CD4-positive, alpha-beta T cell treated with Interferon alpha-2 for 1 hour (primary cell): ENCODE results near the gene SKA3.
"Not testable (repeated sequence)": the region's sequence is repeated elsewhere in the genome, so short reads cannot be mapped to it uniquely, and the experiment has no call there.

Experiments
- DNase-seq, 2 donors: peaks; one replicate each; pipeline ENCODE4 v3.0.0-alpha.2; 2020 to 2022

Gene SKA3

DNA sequence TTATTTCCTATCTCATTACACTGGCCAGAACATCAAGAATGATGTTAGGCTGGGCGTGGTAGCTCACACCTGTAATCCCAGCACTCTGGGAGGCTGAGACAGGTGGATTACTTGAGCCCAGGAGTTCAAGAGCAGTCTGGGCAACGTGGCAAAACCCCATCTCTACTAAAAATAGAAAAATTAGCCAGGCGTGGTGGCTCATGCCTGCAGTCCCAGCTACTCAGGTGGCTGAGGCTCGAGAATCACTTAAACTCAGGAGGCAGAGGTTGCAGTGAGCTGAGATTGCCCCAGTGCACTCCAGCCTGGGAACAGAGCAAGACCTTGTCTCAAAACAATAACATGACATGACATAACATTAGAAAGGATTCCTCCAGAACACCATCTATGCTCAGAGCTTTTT, 10.7 kb downstream of the SKA3 start:
- not testable (repeated sequence) for DNase-seq

- DNase-seq, result no peak
Measured at GRCh38 chr13:21164631-21165030, 11.7 kb downstream of the SKA3 start.

DNA sequence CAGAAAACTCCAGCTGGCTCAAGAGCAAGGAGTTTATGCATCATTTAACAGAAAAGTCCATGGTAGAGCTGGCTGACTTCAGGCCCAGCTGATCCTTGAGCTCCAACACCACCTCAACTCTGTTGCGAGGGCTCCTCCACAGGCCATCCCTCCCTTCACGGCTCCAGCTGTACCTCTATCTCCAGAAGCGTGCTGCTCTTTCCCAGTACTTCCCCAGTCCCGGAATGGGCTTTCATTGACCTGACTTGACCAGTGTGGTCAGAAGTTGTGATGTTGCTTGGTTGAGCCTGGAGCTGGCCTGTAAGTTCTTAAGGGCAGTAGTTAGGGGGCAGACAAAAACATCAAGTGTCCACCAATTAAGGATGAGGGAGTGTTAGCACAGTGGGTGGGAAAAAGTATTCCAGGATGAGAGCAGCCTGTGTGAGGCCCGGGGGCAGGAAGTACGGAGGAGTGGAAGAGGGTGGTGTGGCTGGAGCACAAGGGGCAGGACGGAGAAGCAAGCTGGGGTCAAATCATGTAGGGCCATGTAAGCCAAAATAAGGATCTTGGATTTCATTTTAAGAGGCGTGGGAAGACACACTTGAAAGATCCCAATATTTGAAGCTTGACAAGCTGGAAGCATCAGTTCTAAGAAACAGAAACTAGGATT, 24.0 kb downstream of the SKA3 start:
- DNase-seq, result no peak

GRCh38 chr13:21150013-21150412, 26.3 kb downstream of the SKA3 start:
- DNase-seq, result no peak

DNA sequence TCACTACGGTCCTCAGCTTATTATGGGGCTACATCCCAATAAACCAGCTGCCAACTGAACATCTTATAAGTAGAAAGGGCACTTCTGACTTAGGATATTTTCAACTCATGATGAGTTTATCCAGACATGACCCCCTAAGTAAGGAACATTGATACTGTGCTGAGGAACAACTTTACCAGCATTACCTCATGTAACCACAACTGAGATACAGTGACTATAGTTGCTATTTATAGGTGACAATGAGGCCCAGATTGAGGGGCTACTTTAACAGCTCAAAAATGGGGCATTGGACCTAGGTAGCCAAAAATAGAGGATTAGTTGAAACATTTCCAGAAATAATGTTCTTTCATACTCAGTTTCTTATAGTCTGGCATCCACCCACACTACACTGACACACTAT, 26.8 kb downstream of the SKA3 start:
- no peak for DNase-seq

DNA sequence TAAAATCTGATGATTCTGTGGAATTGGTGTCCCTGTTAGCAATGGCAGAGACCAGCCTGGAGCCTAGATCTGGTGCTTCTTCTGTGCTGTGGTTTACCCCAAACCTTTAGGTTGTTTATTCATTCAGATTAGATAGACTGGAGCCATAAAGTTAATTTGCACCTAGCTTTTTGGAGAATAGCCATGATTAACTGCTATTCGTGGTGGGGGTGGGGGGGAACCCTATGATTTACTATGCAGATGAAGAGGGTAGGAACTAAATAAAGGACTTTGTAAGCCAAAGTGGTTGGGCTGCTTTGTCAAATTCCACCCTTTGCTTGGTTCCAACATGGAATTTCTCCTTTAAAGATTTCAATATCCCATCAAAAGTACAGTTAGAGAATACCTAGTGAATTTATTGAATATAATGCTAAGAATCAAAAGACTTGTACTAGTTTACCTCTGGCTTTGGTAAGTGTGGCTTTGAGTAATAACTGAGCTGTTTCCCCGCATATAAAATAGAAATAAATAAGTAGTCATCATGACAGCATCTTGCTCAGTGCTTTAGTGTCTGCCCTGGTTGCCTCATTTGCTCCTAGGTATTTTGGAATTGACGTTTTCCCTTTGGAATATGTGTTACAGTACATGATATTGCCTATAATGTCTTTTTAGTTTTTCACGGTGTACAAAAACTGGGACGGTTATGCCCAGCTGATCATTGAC, 27.6 kb downstream of the SKA3 start:
- DNase-seq, result no peak

DNA sequence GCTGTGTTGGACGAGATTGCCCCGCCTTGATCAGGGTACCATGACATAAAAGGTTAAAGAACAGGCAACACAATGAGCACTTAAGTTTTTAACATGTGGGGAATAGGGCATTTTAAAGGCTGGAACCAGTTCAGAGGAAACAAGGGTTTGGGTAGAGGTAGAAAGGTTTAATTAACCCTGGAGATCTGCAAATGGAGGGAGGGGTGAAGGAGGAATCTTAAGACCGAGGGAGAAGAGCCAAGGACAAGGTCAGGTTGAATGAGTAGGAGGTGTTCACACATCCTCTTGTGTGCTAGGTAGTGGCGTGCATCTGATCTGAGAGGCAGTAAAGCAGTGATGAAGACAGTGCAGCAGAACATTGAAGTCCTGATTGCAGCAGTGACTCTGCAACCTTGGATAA, 28.5 kb downstream of the SKA3 start:
- no peak for DNase-seq

DNA sequence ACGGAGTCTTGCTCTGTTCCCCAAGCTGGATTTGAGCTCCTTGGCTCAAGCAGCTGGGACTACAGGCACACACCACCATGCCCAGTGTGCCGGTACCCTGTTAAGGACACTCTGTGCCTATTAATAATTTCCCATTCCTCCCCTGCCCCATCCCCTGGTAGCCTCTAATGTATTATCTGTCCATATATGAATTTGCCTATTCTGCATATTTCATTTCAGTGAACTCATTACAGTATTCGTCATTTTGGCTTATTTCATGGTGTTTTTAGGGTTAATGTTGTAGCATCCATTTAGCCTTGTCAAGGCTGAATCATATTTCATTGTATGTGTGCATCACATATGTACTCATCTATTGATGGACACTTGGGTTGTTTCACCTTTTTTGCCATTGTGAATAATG, 33.6 kb downstream of the SKA3 start:
- DNase-seq, result no peak

- DNase-seq, result no peak
Measured at GRCh38 chr13:21139374-21139773, 37.0 kb downstream of the SKA3 start.

DNA sequence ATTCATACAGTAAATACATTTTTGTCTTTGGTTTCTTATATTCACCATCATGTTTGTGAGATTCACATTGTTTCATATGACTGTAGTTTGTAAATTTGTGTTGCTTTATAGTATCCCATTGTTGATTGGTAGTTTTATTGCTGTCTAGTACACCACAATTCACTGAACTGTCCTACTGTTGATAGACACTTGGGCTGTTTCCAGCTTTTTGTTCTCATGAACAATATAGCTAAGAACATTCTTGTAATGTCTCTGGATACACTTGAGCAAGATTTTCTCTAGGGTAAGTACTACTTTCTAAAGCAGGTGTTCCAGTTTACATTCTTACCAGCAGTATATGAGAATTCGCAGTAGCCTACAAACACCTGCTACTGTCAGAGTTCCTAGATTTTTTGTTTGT, 37.8 kb downstream of the SKA3 start:
- no peak for DNase-seq

DNA sequence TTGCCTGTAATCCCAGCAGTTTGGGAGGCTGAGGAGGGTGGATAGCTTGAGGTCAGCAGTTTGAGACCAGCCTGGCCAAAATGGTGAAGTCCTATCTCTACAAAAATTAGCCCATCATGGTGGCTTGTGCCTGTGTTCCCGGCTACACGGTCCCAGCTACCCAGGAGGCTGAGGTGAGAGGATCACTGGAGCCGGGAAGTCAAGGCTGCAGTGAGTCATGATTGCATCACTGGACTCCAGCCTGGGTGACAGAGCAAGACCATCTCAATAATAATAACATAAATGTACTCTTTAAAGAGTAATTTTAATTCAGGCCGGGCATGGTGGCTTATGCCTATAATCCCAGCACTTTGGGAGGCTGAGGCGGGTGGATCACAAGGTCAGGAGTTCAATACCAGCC, 38.7 kb downstream of the SKA3 start:
- no peak for DNase-seq

DNA sequence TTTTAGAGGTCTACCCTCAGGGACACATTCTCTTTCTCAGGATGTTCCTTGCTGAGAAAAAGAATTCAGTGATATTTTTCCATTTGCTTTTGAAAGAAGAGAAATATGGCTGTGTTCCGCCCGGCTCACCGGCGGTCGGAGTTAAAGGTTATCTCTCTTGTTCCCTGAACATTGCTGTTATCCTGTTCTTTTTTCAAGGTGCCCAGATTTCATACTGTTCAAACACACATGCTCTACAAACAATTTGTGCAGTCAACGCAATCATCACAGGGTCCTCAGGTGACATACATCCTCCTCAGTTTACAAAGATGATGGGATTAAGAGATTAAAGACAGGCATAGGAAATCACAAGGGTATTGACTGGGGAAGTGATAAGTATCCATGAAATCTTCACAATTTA, 40.5 kb downstream of the SKA3 start:
- DNase-seq, result not testable (repeated sequence)

DNA sequence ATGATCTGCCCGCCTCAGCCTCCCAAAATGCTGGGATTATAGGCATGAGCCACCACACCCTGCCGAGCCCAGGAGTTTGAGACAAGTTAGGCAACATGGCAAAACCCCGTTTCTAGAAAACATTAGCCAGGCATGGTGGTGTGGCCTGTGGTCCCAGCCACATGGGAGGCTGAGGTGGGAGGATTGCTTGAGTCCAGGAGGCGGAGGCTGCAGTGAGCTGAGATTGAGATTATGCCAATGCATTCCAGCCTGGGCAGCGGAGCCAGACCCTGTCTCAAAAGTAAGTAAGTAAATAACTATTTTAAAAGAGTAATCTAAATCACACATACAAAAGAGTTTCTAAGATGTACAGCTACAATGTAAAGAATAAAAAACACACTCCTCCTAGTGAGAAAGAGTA, 41.9 kb downstream of the SKA3 start:
- no peak for DNase-seq

DNA sequence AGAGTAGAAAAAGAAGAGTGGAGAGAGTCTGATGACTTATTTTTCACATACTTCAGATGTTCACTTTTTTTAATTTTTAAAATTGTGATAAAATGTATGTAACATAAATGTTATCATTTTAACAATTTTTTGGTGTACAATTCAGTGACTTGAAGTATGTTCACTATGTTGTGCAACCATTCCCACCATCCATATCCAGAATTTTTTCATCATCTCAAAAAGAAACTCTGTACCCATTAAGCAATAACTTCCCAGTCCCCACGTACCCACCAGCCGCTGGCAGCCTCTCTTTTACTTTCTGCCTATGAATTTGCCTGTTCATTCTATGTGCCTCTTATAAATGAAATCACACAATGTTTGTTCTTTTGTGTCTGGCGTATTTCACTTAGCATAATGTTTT, 43.3 kb downstream of the SKA3 start:
- DNase-seq, result no peak

GRCh38 chr13:21130116-21130515, 46.2 kb downstream of the SKA3 start:
- no peak for DNase-seq

GRCh38 chr13:21124852-21125251, 51.5 kb downstream of the SKA3 start:
- no peak for DNase-seq

DNA sequence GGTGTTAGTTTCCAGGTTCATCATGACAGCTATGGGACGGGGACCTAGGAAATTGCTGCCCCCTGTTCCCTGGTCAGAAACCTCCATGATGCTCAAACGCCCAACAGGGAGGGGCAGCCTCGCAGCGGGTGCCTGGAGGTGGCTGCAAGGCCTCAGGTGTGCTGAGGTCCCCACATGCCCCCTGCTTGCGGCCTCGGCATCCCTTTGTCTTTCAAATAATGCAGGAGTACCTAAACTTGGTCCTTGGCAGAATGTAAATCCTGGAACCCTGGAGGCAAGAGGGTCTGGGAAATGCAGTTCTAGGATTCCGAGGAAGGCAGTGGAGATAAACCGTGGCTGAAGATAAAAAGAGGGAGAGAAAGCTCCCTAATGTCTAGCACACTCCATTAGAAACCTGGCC, 52.4 kb downstream of the SKA3 start:
- DNase-seq, result no peak

- DNase-seq, result no peak
Measured at GRCh38 chr13:21121616-21122015, 54.7 kb downstream of the SKA3 start.

DNA sequence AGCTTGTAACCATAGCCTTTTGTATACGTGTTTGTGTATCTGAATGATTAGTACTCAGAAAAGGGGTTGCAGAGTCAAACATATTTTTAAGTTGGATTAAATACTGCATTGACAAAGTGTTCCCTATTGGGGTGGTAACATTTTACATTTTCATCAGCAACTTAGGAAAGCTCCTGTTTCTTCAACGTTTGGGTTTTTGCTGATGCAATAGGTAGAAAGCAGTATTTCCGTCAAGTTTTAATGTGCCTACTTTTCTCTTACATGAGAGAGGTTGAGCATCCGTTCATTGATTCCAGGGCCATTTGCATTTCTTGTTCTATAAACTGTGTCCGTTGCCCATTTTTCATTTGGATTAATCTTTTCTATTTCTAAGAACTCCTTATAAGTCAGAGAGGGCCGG, 56.2 kb downstream of the SKA3 start:
- DNase-seq, result no peak

- DNase-seq, result no peak
Measured at GRCh38 chr13:21119526-21119925, 56.8 kb downstream of the SKA3 start.

- no peak for DNase-seq
Measured at GRCh38 chr13:21118180-21118579, 58.2 kb downstream of the SKA3 start.

DNA sequence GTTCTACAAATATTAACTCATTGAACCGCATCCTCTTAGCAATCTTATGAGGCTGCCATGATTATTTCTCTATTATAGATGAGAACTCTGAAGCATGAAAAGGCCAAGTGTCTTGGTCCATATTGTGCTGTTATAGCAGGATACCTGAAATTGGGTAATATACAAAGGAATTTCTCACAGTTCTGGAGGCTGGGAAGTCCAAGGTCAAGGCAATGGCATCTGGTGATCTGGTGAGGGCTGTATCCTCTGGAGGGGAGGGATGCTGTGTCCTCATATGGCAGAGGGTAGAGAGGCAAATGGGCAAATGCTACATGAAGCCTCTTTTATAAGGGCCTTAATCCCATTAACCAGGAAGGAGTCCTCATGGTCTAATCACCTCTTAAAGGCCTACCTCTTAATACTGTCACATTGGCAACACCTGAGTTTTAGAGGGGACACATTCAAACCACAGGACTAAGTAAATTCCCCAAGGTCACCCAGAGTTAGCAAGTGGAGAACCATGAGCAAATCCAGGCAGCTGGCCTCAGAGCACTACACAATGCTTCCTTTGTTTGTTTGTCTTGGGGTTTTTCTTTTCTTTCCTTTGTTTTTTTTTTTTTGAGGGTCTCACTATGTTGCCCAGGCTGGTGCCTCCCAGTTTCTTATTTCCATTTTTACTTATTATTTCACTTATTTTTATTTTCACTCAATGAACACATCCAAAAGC, 59.1 kb downstream of the SKA3 start:
- DNase-seq, result no peak

DNA sequence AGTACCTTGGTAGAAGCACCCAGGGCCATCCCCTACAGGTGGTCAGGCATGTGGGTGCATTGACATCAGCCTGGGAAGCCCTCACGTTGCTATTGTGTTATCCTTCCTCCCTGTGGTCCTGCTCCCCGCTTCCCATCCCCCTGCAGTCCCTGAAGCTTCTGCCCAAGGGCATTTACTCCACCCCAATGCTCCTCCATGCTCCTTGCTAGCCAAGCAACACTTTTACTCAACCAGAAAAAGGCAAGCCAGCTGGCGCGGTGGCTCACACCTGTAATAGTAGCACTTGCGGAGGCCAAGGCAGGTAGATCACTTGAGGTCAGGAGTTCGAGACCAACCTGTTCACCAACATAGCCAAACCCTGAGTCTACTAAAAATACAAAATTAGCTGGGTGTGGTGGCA, 60.2 kb downstream of the SKA3 start:
- no peak for DNase-seq

DNA sequence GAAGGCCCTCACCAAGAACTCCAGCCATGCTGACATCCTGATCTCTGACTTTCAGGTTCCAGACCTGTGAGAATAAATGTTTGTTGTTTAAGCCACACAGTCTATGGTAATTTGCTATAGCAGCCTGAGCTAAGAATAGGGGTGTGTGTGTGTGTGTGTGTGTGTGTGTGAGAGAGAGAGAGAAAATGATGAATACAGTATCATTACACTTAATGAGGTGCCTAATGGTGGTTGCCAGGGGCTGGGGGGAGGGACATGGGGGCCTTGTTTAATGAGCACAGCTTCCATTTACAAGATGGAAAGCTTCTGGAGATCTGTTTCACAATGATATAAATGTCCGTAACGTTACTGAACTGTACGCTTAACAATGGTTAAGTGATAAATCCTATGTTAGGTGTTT, 61.1 kb downstream of the SKA3 start:
- DNase-seq, result no peak
